ENCODE data around the gene RANBP1.

DNA sequence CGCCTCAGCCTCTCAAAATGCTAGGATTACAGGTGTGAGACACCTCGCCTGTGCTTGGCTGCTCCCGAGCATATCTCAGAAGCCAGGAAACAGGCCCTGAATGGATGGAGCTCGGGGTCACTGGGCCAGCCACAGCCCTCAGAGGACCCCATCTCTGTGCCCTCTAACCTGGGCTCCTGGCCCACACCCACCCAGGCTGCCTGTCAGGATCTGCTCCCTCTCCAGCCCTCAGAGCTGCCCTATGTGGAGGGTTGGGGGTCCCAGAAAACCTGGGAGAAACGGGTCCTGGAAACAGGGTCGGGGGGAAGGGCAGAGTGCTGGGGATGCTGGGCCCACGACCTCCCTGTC lies 40.1 kb downstream of the RANBP1 start:
- TF ChIP-seq CTCF (conservative IDR thresholded peaks at IDR 0.05): no peak
- no peak for TF ChIP-seq ZFX (IDR thresholded peaks at IDR 0.05)

All from C4-2B (cell line).